ENCODE results near the gene DAO.

GRCh38 chr12:108842361-108842760 is 37.5 kb upstream of the DAO start:
- no peak for TF ChIP-seq EP300 (IDR thresholded peaks at IDR 0.05)
- no peak for TF ChIP-seq CTCF (IDR thresholded peaks at IDR 0.05)

All from ovary (tissue), 3 donors.